Mesenchymal stem cell (in vitro differentiated cells and primary cell): ENCODE data around the gene RBBP8.

Experiments
- DNase-seq: peaks from one replicate; pipeline ENCODE4 v3.0.0-alpha.2; 2013
- H2AFZ ChIP-seq: one replicate; pipeline ENCODE4 v1.6.1; 2013; ENCODE audit warnings: low read depth, mild to moderate bottlenecking, control low read depth, inconsistent platforms, low read length, moderate library complexity
- H2AK5ac ChIP-seq: 2 replicates; pipeline ENCODE4 v1.6.1; 2013; ENCODE audit warnings: low read length, moderate library complexity, mild to moderate bottlenecking, inconsistent platforms; ENCODE audit not compliant: severe bottlenecking
- H2BK120ac ChIP-seq: one replicate; pipeline ENCODE4 v1.6.1; 2013; ENCODE audit warnings: low read depth, mild to moderate bottlenecking, inconsistent platforms, low read length, moderate library complexity
- H2BK12ac ChIP-seq, 2 experiments: one replicate each; pipeline ENCODE4 v1.6.1; 2013; ENCODE audit warnings: inconsistent platforms in 2 of 2, low read length in 2 of 2, mild to moderate bottlenecking in 2 of 2, moderate library complexity in 2 of 2, control low read depth in 1 of 2
- H2BK15ac ChIP-seq: one replicate; pipeline ENCODE4 v1.6.1; 2013; ENCODE audit warnings: mild to moderate bottlenecking, low read depth, inconsistent platforms; ENCODE audit not compliant: poor library complexity, severe bottlenecking
- H2BK5ac ChIP-seq: 2 replicates; pipeline ENCODE4 v1.6.1; 2013; ENCODE audit warnings: low read depth, mild to moderate bottlenecking, low read length, control low read depth, inconsistent platforms; ENCODE audit not compliant: poor library complexity, severe bottlenecking
- H3K14ac ChIP-seq, 2 experiments: one replicate each; pipeline ENCODE4 v1.6.1; 2013; ENCODE audit warnings: inconsistent platforms in 2 of 2, low read length in 2 of 2, control low read depth in 1 of 2, mild to moderate bottlenecking in 1 of 2, moderate library complexity in 1 of 2
- H3K18ac ChIP-seq, 2 experiments: one replicate each; pipeline ENCODE4 v1.6.1; 2013; ENCODE audit warnings: inconsistent platforms in 2 of 2, low read length in 2 of 2, control low read depth in 1 of 2, low read depth in 1 of 2, mild to moderate bottlenecking in 1 of 2
- H3K23ac ChIP-seq, 2 experiments: one replicate each; pipeline ENCODE4 v1.6.1; 2013; ENCODE audit warnings: inconsistent platforms in 2 of 2, low read length in 2 of 2, mild to moderate bottlenecking in 2 of 2, moderate library complexity in 2 of 2, control low read depth in 1 of 2
- H3K27ac ChIP-seq: 2 replicates; pipeline ENCODE4 v1.5.1; 2013; ENCODE audit warnings: mild to moderate bottlenecking, moderate library complexity, low read length, control low read depth, inconsistent platforms; ENCODE audit not compliant: poor library complexity, severe bottlenecking
- H3K27me3 ChIP-seq, 2 experiments: 2 replicates each; pipeline versions ENCODE4 v1.6.1 to v1.7.0; 2013; ENCODE audit warnings: low read length in 2 of 2, mild to moderate bottlenecking in 2 of 2, moderate library complexity in 2 of 2, control low read depth in 1 of 2, inconsistent platforms in 1 of 2; ENCODE audit not compliant: control insufficient read depth in 1 of 2, insufficient read depth in 1 of 2
- H3K36me3 ChIP-seq, 2 experiments: 2 replicates each; pipeline versions ENCODE4 v1.6.1 to v1.7.0; 2013; ENCODE audit warnings: low read length in 2 of 2, control low read depth in 1 of 2, inconsistent platforms in 1 of 2, low read depth in 1 of 2, mild to moderate bottlenecking in 1 of 2; ENCODE audit not compliant: insufficient read depth in 2 of 2, control insufficient read depth in 1 of 2
- H3K4ac ChIP-seq, 2 experiments: one replicate each; pipeline ENCODE4 v1.6.1; 2013; ENCODE audit warnings: inconsistent platforms in 2 of 2, low read length in 2 of 2, mild to moderate bottlenecking in 2 of 2, moderate library complexity in 2 of 2, control low read depth in 1 of 2, low read depth in 1 of 2
- H3K4me1 ChIP-seq: 2 replicates; pipeline ENCODE4 v1.6.1; 2013; ENCODE audit warnings: low read depth, low read length, control low read depth; ENCODE audit not compliant: control insufficient read depth, insufficient read depth
- H3K4me2 ChIP-seq: 2 replicates; pipeline ENCODE4 v1.6.1; 2013; ENCODE audit warnings: low read length, mild to moderate bottlenecking, inconsistent platforms; ENCODE audit not compliant: poor library complexity, severe bottlenecking
- H3K4me3 ChIP-seq, 2 experiments: 2 replicates each; pipeline versions ENCODE4 v1.5.1 to v1.7.0; 2013; ENCODE audit warnings: low read length in 2 of 2, mild to moderate bottlenecking in 2 of 2, control low read depth in 1 of 2, low read depth in 1 of 2; ENCODE audit not compliant: insufficient read depth in 1 of 2
- H3K79me1 ChIP-seq: replicated peaks from 2 replicates; pipeline ENCODE4 v1.6.1; 2013; ENCODE audit warnings: mild to moderate bottlenecking, control low read depth, low read length, inconsistent platforms; ENCODE audit not compliant: poor library complexity, severe bottlenecking
- H3K9ac ChIP-seq: 2 replicates; pipeline ENCODE4 v1.7.0; 2013; ENCODE audit warnings: mild to moderate bottlenecking, low read length, moderate library complexity
- H3K9me3 ChIP-seq: 2 replicates; pipeline ENCODE4 v1.7.0; 2013; ENCODE audit warnings: mild to moderate bottlenecking, low read length; ENCODE audit not compliant: control insufficient read depth
- H4K8ac ChIP-seq: one replicate; pipeline ENCODE4 v1.6.1; 2013; ENCODE audit warnings: inconsistent platforms, mild to moderate bottlenecking, low read length, moderate library complexity
- H4K91ac ChIP-seq: one replicate; pipeline ENCODE4 v1.6.1; 2013; ENCODE audit warnings: mild to moderate bottlenecking, low read length, inconsistent platforms
- WGBS: methylation state at CpG from one replicate; pipeline ENCODE4 v1.1.7; 2013; ENCODE audit warnings: mixed read lengths; 5-methylcytosine and 5-hydroxymethylcytosine counted together

Gene RBBP8

DNA sequence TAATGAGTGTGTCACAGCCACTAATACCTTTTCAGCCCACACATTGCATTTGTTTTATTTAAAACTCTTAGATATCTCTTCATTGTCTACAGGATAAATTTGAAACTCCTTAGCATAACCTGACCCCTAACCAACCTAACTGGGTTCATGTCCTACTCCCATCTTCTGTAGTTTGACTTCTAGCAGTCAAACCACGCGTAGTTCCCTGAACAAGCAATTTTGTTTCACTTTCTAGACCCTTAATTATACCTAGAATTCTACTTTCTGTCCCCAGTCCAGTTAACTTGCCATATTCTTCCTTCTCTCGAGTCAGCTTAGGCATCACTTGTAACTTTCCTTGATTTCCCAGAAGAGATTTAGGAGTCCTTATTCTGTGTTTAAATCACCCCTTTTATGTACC, 55.1 kb downstream of the RBBP8 start:
- Histone ChIP-seq H3K27me3 (no peaks in the 10 kb centered on the region), H2BK120ac (no peak overlapping the region), H2BK12ac (no peak overlapping the region), H4K91ac (no peak overlapping the region), H3K18ac (no peak overlapping the region), H3K36me3 (peaks cover 7 to 30% of the 10 kb centered on the region in 2 experiments), H3K4me3 (no peak overlapping the region), H3K4me2 (no peak overlapping the region), H3K27ac (no peak overlapping the region), H2BK5ac (no peak overlapping the region), H3K14ac (no peak overlapping the region), H3K23ac (no peak overlapping the region), H3K4me1 (peaks cover 1% of the 10 kb centered on the region), H3K79me1 (no peaks in the 10 kb centered on the region), H2AFZ (no peak overlapping the region), H3K4ac (no peak overlapping the region), H3K9me3 (no peaks in the 10 kb centered on the region), H4K8ac (no peak overlapping the region), H2BK15ac (no peak overlapping the region), H3K9ac (no peak overlapping the region), H2AK5ac (no peak overlapping the region)
- 96% methylated on average over 3 of the region's 3 CpGs for WGBS
- no peak for DNase-seq

DNA sequence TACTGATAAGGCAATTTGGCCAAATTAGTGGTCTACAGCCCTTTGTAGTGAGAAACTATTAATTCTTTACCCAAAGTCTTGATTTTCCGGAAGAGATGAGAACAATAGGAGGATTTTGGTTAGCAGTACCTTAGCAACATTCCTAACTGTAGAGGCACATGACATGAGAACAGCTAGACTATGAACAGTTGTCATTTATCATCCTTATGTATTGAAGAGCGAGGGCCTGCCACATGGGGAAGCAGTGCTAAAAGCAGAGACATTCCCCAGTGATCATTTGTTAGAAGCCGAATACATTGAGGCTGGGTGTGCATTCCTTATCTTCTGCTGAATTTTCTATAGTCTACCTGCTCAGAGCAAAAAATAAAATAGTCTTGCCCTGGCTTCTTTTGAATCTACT, 65.2 kb downstream of the RBBP8 start:
- no peak overlapping the region for H3K4me3 ChIP-seq
- no peaks in the 10 kb centered on the region for H3K4me1 ChIP-seq
- H3K9ac ChIP-seq = no peak overlapping the region
- 94% methylated on average over 2 of the region's 3 CpGs for WGBS
- no peaks in the 10 kb centered on the region for H3K27me3 ChIP-seq
- no peak overlapping the region for H2BK15ac ChIP-seq
- no peak overlapping the region for H3K27ac ChIP-seq
- H2BK5ac ChIP-seq = no peak overlapping the region
- no peak overlapping the region for H2AFZ ChIP-seq
- no peaks in the 10 kb centered on the region for H3K79me1 ChIP-seq
- no peak overlapping the region for H3K18ac ChIP-seq
- H3K4me2 ChIP-seq = no peak overlapping the region
- H2AK5ac ChIP-seq = no peak overlapping the region
- no peaks in the 10 kb centered on the region for H3K9me3 ChIP-seq
- no peak overlapping the region for H3K14ac ChIP-seq
- no peak overlapping the region for H2BK120ac ChIP-seq
- DNase-seq = no peak
- H4K91ac ChIP-seq = no peak overlapping the region
- H4K8ac ChIP-seq = no peak overlapping the region
- H3K23ac ChIP-seq = no peak overlapping the region
- peaks cover 0 to 24% of the 10 kb centered on the region in 2 experiments for H3K36me3 ChIP-seq
- no peak overlapping the region for H2BK12ac ChIP-seq
- H3K4ac ChIP-seq = no peak overlapping the region

DNA sequence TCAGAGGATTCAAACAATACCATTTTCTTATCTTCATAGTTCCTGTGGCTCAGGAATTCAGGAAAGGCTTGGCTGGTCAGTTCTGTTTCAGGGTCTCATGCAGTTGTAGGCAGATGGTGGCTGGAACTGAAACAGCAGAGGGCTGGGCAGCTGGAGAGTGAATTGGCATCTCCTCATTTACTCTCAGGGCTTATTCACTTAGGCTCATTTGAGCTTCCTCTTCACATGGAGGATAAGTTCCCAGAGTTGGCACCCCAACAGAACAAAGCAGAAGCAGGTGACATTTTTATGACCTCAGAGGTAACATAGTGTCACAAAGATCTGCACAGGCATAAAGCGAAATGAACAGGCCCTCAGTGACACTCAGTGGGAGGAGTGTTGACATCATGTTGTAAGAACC, 66.1 kb downstream of the RBBP8 start:
- Histone ChIP-seq H3K14ac (no peak overlapping the region), H3K27ac (no peak overlapping the region), H3K9me3 (no peaks in the 10 kb centered on the region), H2BK15ac (no peak overlapping the region), H3K9ac (no peak overlapping the region), H2BK12ac (no peak overlapping the region), H3K4ac (no peak overlapping the region), H3K36me3 (peaks cover 0 to 20% of the 10 kb centered on the region in 2 experiments), H2BK5ac (no peak overlapping the region), H4K91ac (no peak overlapping the region), H3K4me1 (no peaks in the 10 kb centered on the region), H3K23ac (no peak overlapping the region), H2AFZ (no peak overlapping the region), H2AK5ac (no peak overlapping the region), H3K4me2 (no peak overlapping the region), H3K79me1 (no peaks in the 10 kb centered on the region), H3K4me3 (no peak overlapping the region), H3K27me3 (no peaks in the 10 kb centered on the region), H2BK120ac (no peak overlapping the region), H3K18ac (no peak overlapping the region), H4K8ac (no peak overlapping the region)
- WGBS = 100% methylated on average over 1 of the region's 1 CpG
- no peak for DNase-seq

DNA sequence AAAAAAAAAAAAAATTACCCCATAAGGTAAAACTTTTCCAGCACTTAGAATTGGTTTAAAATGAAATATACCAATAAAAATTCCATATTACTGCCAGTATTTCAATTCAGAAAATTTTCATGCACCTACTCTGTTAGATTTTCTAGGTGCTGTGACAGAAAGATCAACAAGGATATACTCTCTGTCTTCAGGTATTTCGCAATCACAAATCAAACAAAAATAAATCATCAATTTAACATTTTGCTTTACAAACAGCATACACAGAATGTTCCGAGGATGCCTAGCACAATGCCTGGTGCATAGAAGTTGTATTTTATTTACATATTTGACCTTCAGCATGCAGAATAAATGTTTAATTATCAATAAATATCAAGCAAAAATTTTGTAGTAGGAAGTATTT, 66.5 kb downstream of the RBBP8 start:
- Histone ChIP-seq H3K4ac (no peak overlapping the region), H3K9me3 (no peaks in the 10 kb centered on the region), H2BK5ac (no peak overlapping the region), H2BK15ac (no peak overlapping the region), H2AK5ac (no peak overlapping the region), H3K27me3 (no peaks in the 10 kb centered on the region), H3K9ac (no peak overlapping the region), H3K79me1 (no peaks in the 10 kb centered on the region), H3K36me3 (peaks cover 0 to 20% of the 10 kb centered on the region in 2 experiments), H3K27ac (no peak overlapping the region), H3K23ac (no peak overlapping the region), H3K4me2 (no peak overlapping the region), H4K8ac (no peak overlapping the region), H2BK12ac (no peak overlapping the region), H3K4me1 (no peaks in the 10 kb centered on the region), H4K91ac (no peak overlapping the region), H3K14ac (no peak overlapping the region), H3K18ac (no peak overlapping the region), H3K4me3 (no peak overlapping the region), H2AFZ (no peak overlapping the region), H2BK120ac (no peak overlapping the region)
- DNase-seq = no peak
- WGBS = 91% methylated on average over 1 of the region's 2 CpGs
